Measurements from ENCODE around the gene SPTSSA. TPM values are rescaled to one million over a fixed set of nuclear protein-coding genes. Genes with fewer than 3 reads are reported as not detected.

The SPTSSA gene, protein sequence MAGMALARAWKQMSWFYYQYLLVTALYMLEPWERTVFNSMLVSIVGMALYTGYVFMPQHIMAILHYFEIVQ
- total RNA-seq, result 6.4 and 6.9 TPM in 2 replicates
- 3.3 TPM for total RNA-seq (2013)
- 3.8 and 7.0 TPM in 2 replicates for polyA plus RNA-seq
- 3.0 and 4.9 TPM in 2 replicates for polyA minus RNA-seq

DNA sequence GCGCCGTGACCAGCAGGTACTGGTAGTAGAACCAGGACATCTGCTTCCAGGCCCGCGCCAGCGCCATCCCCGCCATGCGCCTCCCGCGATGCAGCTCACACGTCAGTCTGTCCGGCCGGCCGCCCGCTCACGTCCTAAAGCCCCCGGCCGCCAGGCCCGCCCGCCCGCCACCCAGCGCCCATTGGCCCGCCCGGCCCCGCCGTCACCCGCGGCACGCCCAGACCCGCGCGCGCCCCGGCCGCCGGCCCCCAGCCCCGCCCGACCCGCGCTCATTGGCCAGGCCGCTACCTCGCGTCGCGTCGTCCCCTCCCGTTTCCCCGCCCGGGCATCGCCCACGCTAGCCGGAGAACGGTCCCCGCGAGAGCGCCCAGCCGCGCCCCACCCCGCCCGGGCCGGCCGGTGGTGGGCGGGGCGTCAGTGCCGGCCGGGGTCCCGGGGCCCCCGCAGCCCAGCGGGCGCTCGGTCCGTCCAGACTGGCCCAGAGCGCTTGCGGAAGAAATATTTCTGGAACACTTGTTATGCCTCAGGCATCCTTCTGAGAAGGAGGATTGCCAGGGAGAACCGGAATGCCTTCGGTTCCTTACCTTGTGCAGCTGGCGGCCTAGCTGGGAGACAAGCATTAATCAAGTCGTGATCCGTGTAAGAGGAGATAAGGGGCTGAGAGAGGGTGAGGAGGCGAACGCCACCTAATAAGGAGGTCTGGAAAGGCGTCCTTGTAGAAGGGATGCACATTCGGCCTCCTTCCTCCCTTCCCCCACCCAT is at the start of gene SPTSSA:
SPTSSA (minus strand) TSS at position 109 of the 762 bp plus-strand sequence; CDS start at position 76, 33 bp downstream.
- intact Hi-C loops (cut with micrococcal nuclease), result loop anchor here (1.0 to 10.0 kb wide), 8 partner anchors 75 to 1364 kb away; partner anchors contain the start of genes BRMS1L, CFL2, EAPP and PRORP
- ChIA-PET POLR2A (no interaction called here), CTCF (interaction anchor here (0.7 kb wide), 1 partner anchor 49 kb away, joined by 3 read pairs; no protein-coding TSS in a partner anchor)
- Histone ChIP-seq H3K4me2 (replicated peaks; ENCODE audit: low read depth, low read length, poor library complexity, severe bottlenecking) (peak within 1 kb of the TSS; percentile 76), H3K9ac (ENCODE audit: low read length) (peak within 1 kb of the TSS; percentile 86), H3K4me3 (ENCODE audit: control extremely low read depth in 1 of 5, extremely low read depth in 1 of 5, insufficient read depth in 1 of 5, low read depth in 2 of 5, low read length in 4 of 5) (peak within 1 kb of the TSS; percentile 61 to 95 (median 71)), H3K9me3 (ENCODE audit: control extremely low read depth in 1 of 3, control insufficient read depth in 2 of 3, insufficient read depth in 1 of 3, low read length in 2 of 3) (no peaks in the 10 kb centered on the region), H4K20me1 (ENCODE audit: control insufficient read depth, insufficient read depth, low read length, poor library complexity, severe bottlenecking) (no peaks in the 10 kb centered on the region), H3K27ac (ENCODE audit: low read length in 2 of 2) (peak within 1 kb of the TSS; percentile 16 to 60), H3K79me2 (ENCODE audit: control insufficient read depth, insufficient read depth, low read length) (peaks cover 14% of the 10 kb centered on the region), H3K27me3 (replicated peaks in 1 of 4; ENCODE audit: control extremely low read depth in 1 of 4, control insufficient read depth in 3 of 4, insufficient read depth in 4 of 4, low read length in 3 of 4) (no peaks in the 10 kb centered on the region), H3K36me3 (replicated peaks in 1 of 2; ENCODE audit: control extremely low read depth in 1 of 2, control insufficient read depth in 1 of 2, extremely low read depth in 1 of 2, insufficient read depth in 2 of 2, low read length in 1 of 2) (peaks cover 0 to 2% of the 10 kb centered on the region in 2 experiments), H3K4me1 (ENCODE audit: control insufficient read depth in 2 of 2, insufficient read depth in 2 of 2, low read length in 2 of 2) (peaks cover 8 to 15% of the 10 kb centered on the region in 2 donors), H2AFZ (ENCODE audit: insufficient read depth, low read depth, low read length, poor library complexity, severe bottlenecking) (peak within 1 kb of the TSS; percentile 82)
- ATAC-seq (ENCODE audit: low read depth) (peak; percentile 97), DNase-seq (peak; percentile 90)
- H3K27ac Mint-ChIP-seq, result peak within 1 kb of the TSS; percentile 91
- TF ChIP-seq CTCF (IDR thresholded peaks at IDR 0.05), result no peak
- no peak for TF ChIP-seq EZH2 (IDR thresholded peaks at IDR 0.05; ENCODE audit: borderline replicate concordance, insufficient read depth, low read depth, low read length, poor library complexity, severe bottlenecking)
- peaks cover 18% of the 10 kb centered on the region for H3K4me1 Mint-ChIP-seq
- H3K9me3 Mint-ChIP-seq (ENCODE audit: insufficient read depth), result no peaks in the 10 kb centered on the region
- WGBS (ENCODE audit: insufficient coverage), result under 1% methylated on average over 73 of the region's 82 CpGs
- no peaks in the 10 kb centered on the region for H3K27me3 Mint-ChIP-seq
- H3K4me3 Mint-ChIP-seq, result peak within 1 kb of the TSS; percentile 92

GRCh38 chr14:34507884-34508283 is 45.8 kb upstream of the SPTSSA start:
- CTCF ChIA-PET, result no interaction called here
- Histone ChIP-seq H4K20me1 (ENCODE audit: control insufficient read depth, insufficient read depth, low read length, poor library complexity, severe bottlenecking) (no peaks in the 10 kb centered on the region), H3K27me3 (replicated peaks in 1 of 4; ENCODE audit: control extremely low read depth in 1 of 4, control insufficient read depth in 3 of 4, insufficient read depth in 4 of 4, low read length in 3 of 4) (no peaks in the 10 kb centered on the region), H3K79me2 (ENCODE audit: control insufficient read depth, insufficient read depth, low read length) (no peaks in the 10 kb centered on the region), H3K9me3 (ENCODE audit: control extremely low read depth in 1 of 3, control insufficient read depth in 2 of 3, insufficient read depth in 1 of 3, low read length in 2 of 3) (no peaks in the 10 kb centered on the region), H3K4me2 (replicated peaks; ENCODE audit: low read depth, low read length, poor library complexity, severe bottlenecking) (no peak overlapping the region), H3K36me3 (replicated peaks in 1 of 2; ENCODE audit: control extremely low read depth in 1 of 2, control insufficient read depth in 1 of 2, extremely low read depth in 1 of 2, insufficient read depth in 2 of 2, low read length in 1 of 2) (no peaks in the 10 kb centered on the region), H3K4me1 (ENCODE audit: control insufficient read depth in 2 of 2, insufficient read depth in 2 of 2, low read length in 2 of 2) (no peaks in the 10 kb centered on the region), H3K27ac (ENCODE audit: low read length in 2 of 2) (no peak overlapping the region), H3K9ac (ENCODE audit: low read length) (no peak overlapping the region), H3K4me3 (ENCODE audit: control extremely low read depth in 1 of 5, extremely low read depth in 1 of 5, insufficient read depth in 1 of 5, low read depth in 2 of 5, low read length in 4 of 5) (no peak overlapping the region), H2AFZ (ENCODE audit: insufficient read depth, low read depth, low read length, poor library complexity, severe bottlenecking) (no peak overlapping the region)
- TF ChIP-seq EZH2 (IDR thresholded peaks at IDR 0.05; ENCODE audit: borderline replicate concordance, insufficient read depth, low read depth, low read length, poor library complexity, severe bottlenecking) (no peak), CTCF (IDR thresholded peaks at IDR 0.05) (no peak)
- WGBS (ENCODE audit: insufficient coverage), result 92% methylated on average over 4 of the region's 11 CpGs
- Mint-ChIP-seq H3K27me3 (no peaks in the 10 kb centered on the region), H3K27ac (no peak overlapping the region), H3K4me3 (no peak overlapping the region), H3K4me1 (no peaks in the 10 kb centered on the region), H3K9me3 (ENCODE audit: insufficient read depth) (no peaks in the 10 kb centered on the region)
- ATAC-seq (ENCODE audit: low read depth), result no peak
- intact Hi-C loops (cut with micrococcal nuclease), result no loop called here
- POLR2A ChIA-PET, result no interaction called here
- no peak for DNase-seq

Data from B cell (primary cell).